Kidney (tissue), 14 donors: ENCODE data around the gene ARMH3. TPM values are rescaled to one million over a fixed set of nuclear protein-coding genes. Genes with fewer than 3 reads are reported as not detected.

Experiments
- DNase-seq, 5 donors: peaks; one replicate each; pipeline ENCODE4 v3.0.0-alpha.2; 2013 to 2020
- FAIRE-seq: peaks from 2 replicates; lab custom pipeline; 2012; peaks lifted over from hg19 to GRCh38; lab: Jason Lieb, UNC
- H3K27ac ChIP-seq, 2 donors: one replicate each; pipeline ENCODE4 v1.7.0; 2013; ENCODE audit warnings: low read depth in 2 of 2, low read length in 2 of 2, inconsistent platforms in 1 of 2
- H3K27me3 ChIP-seq: one replicate; pipeline ENCODE4 v1.7.1; 2013; ENCODE audit warnings: low read length, inconsistent platforms; ENCODE audit not compliant: control insufficient read depth, insufficient read depth
- H3K36me3 ChIP-seq, 3 donors: one replicate each; pipeline versions ENCODE4 v1.7.0 to v1.7.1; 2013; ENCODE audit warnings: low read length in 3 of 3, control low read depth in 1 of 3, inconsistent platforms in 1 of 3; ENCODE audit not compliant: insufficient read depth in 3 of 3, control insufficient read depth in 2 of 3
- H3K4me1 ChIP-seq, 3 donors: one replicate each; pipeline versions ENCODE4 v1.7.0 to v1.7.1; 2013; ENCODE audit warnings: low read length in 3 of 3, inconsistent platforms in 1 of 3, low read depth in 1 of 3; ENCODE audit not compliant: control insufficient read depth in 2 of 3, insufficient read depth in 2 of 3
- H3K4me3 ChIP-seq, 3 donors: one replicate each; pipeline versions ENCODE4 v1.7.0 to v1.8.1; 2013; ENCODE audit warnings: low read length in 3 of 3, control low read depth in 1 of 3, inconsistent platforms in 1 of 3
- H3K9ac ChIP-seq, 3 donors: one replicate each; pipeline versions ENCODE4 v1.7.0 to v1.7.1; 2013; ENCODE audit warnings: low read length in 3 of 3, control low read depth in 1 of 3, inconsistent platforms in 1 of 3
- H3K9me3 ChIP-seq, 3 donors: one replicate each; pipeline versions ENCODE4 v1.7.0 to v1.7.1; 2013; ENCODE audit warnings: low read length in 3 of 3, control low read depth in 1 of 3, inconsistent platforms in 1 of 3; ENCODE audit not compliant: control insufficient read depth in 2 of 3, insufficient read depth in 1 of 3
- CTCF ChIP-seq: IDR thresholded peaks from 3 replicates; pipeline ENCODE4 v1.5.1; 2012; ENCODE audit warnings: mild to moderate bottlenecking, moderate library complexity, borderline replicate concordance; ENCODE audit not compliant: insufficient read depth; ENCODE audit errors: extremely low read depth
- intact Hi-C: fragments of 100-400 bp; cut with DNase I; formaldehyde crosslinking; loops from one replicate; pipeline ENCODE4 v1.11.1; 2022
- polyA plus RNA-seq: library from polyadenylated mRNA; stranded (reverse); fragments of 350-450 nt; fragmentation: Illumina TruSeq; extraction: RNeasy Lipid Tissue Mini Kit (QIAGEN cat#74804); gene quantifications from one replicate; pipeline ENCODE4 v1.2.3, GENCODE V29; 2014; ENCODE audit warnings: low read depth, low replicate concordance; ENCODE audit not compliant: insufficient read depth
- total RNA-seq: library from RNA; stranded (reverse); fragmentation: NEBNext Ultra II Directional; extraction: Animal tissue kit (Norgen Biotek cat#: 25700); gene quantifications from one replicate; pipeline ENCODE4 v1.2.1, GENCODE V29; 2021
- donor health status: control.
- donor health status: control.
- donor health status: control.
- donor health status: control.
- donor health status: control.
- donor health status: DM: yes; HTN: yes; CAD: no.
- donor health status: Normal renal cell carcinoma (clear cell type).

The ARMH3 gene
- total and polyA plus RNA-seq, 2 donors from 2014 or later = 14.0 to 26.1 TPM

- no peak overlapping the region for H3K4me3 ChIP-seq
- DNase-seq = no peak
- no peak for TF ChIP-seq CTCF
- peaks cover 0 to under 1% (median 0%) of the 10 kb centered on the region in 3 donors for H3K36me3 ChIP-seq
- H3K27me3 ChIP-seq = no peaks in the 10 kb centered on the region
- intact Hi-C loops = no loop called here
- no peak overlapping the region for H3K27ac ChIP-seq
- peaks cover 0 to 12% (median 0%) of the 10 kb centered on the region in 3 donors for H3K4me1 ChIP-seq
- no peaks in the 10 kb centered on the region for H3K9me3 ChIP-seq
- no peak overlapping the region for H3K9ac ChIP-seq
- no peak for FAIRE-seq
These were observed 162.4 kb downstream of the ARMH3 start for GRCh38 chr10:101893510-101894120.

GRCh38 chr10:101892782-101893391, 163.1 kb downstream of the ARMH3 start:
- TF ChIP-seq CTCF = no peak
- intact Hi-C loops = no loop called here
- FAIRE-seq = no peak
- DNase-seq = no peak
- H3K27ac ChIP-seq = no peak overlapping the region
- H3K36me3 ChIP-seq = peaks cover 0 to 6% (median 0%) of the 10 kb centered on the region in 3 donors
- H3K4me1 ChIP-seq = peaks cover 0 to 12% (median 0%) of the 10 kb centered on the region in 3 donors
- H3K27me3 ChIP-seq = no peaks in the 10 kb centered on the region
- H3K9me3 ChIP-seq = no peaks in the 10 kb centered on the region
- no peak overlapping the region for H3K9ac ChIP-seq
- H3K4me3 ChIP-seq = no peak overlapping the region

- intact Hi-C loops = no loop called here
These were observed 166.4 kb downstream of the ARMH3 start for GRCh38 chr10:101889256-101890210.

More at GRCh38 chr10:101889256-101890210, 166.4 kb downstream of the ARMH3 start:
- TF ChIP-seq CTCF = peak; percentile 67
- FAIRE-seq = no peak
- Histone ChIP-seq H3K9ac (no peak overlapping the region), H3K4me1 (peaks cover 0 to 6% (median 0%) of the 10 kb centered on the region in 3 donors), H3K36me3 (peaks cover 0 to 6% (median 0%) of the 10 kb centered on the region in 3 donors), H3K9me3 (no peaks in the 10 kb centered on the region), H3K4me3 (no peak overlapping the region), H3K27me3 (no peaks in the 10 kb centered on the region), H3K27ac (no peak overlapping the region)
- peak in 4 of 5 donors; percentile 66 to 87 (median 75) for DNase-seq
